SU-DHL-6 (cell line): ENCODE results near the gene FNDC7.

Source experiments
- H2AFZ ChIP-seq: fragments of 200-600 bp; sonication (generic); 2 replicates; pipeline ENCODE4 v1.6.1; 2014; ENCODE audit warnings: low read depth, mild to moderate bottlenecking, moderate library complexity, mixed read lengths, antibody characterized with exemption, low read length; ENCODE audit not compliant: severe bottlenecking
- H3F3A ChIP-seq: fragments of 200-600 bp; shearing (Covaris generic); 2 replicates; pipeline ENCODE4 v1.6.0; 2016; ENCODE audit warnings: antibody characterized with exemption, mild to moderate bottlenecking; ENCODE audit not compliant: insufficient read depth
- H3K27ac ChIP-seq: fragments of 200-600 bp; sonication (generic); 2 replicates; pipeline ENCODE4 v1.5.1; 2016; ENCODE audit warnings: low read depth, mild to moderate bottlenecking, low read length, moderate library complexity, mixed read lengths
- H3K27me3 ChIP-seq: fragments of 200-600 bp; sonication (generic), shearing (Covaris generic); 2 replicates; pipeline ENCODE4 v1.6.0; 2014; ENCODE audit warnings: mild to moderate bottlenecking, low read length
- H3K36me3 ChIP-seq: fragments of 200-600 bp; sonication (generic); 2 replicates; pipeline ENCODE4 v1.6.1; 2014; ENCODE audit warnings: mild to moderate bottlenecking, low read length, mixed read lengths
- H3K4me2 ChIP-seq: fragments of 300-600, 200-600 bp; shearing (Covaris generic), sonication (generic); 2 replicates; pipeline ENCODE4 v1.6.0; 2014; ENCODE audit warnings: low read length, low read depth, mild to moderate bottlenecking; ENCODE audit not compliant: poor library complexity, severe bottlenecking
- H3K4me3 ChIP-seq: fragments of 200-600 bp; sonication (generic); 2 replicates; pipeline ENCODE4 v1.5.1; 2014; ENCODE audit warnings: antibody characterized with exemption, low read length, mild to moderate bottlenecking, mixed read lengths; ENCODE audit not compliant: insufficient read depth, poor library complexity, severe bottlenecking
- H3K79me2 ChIP-seq: fragments of 200-600 bp; sonication (generic); 2 replicates; pipeline ENCODE4 v1.6.1; 2014; ENCODE audit warnings: mild to moderate bottlenecking, low read length, moderate library complexity; ENCODE audit not compliant: insufficient read depth
- H3K9ac ChIP-seq: fragments of 200-600 bp; sonication (generic); 2 replicates; pipeline ENCODE4 v1.7.0; 2014; ENCODE audit warnings: mild to moderate bottlenecking, low read length
- H3K9me2 ChIP-seq: fragments of 200-600 bp; sonication (generic); replicated peaks from 2 replicates; pipeline ENCODE4 v1.6.1; 2014; ENCODE audit warnings: low read length; ENCODE audit not compliant: insufficient read depth
- H3K9me3 ChIP-seq: fragments of 200-600 bp; sonication (generic); 2 replicates; pipeline ENCODE4 v1.6.1; 2014; ENCODE audit warnings: low read length, mixed read lengths; ENCODE audit not compliant: insufficient read depth
- H4K20me1 ChIP-seq: fragments of 200-600 bp; sonication (generic); 2 replicates; pipeline ENCODE4 v1.6.1; 2014; ENCODE audit warnings: low read depth, mild to moderate bottlenecking, antibody characterized with exemption, low read length, moderate library complexity, mixed read lengths
- EZH2phosphoT487 ChIP-seq: fragments of 200-600 bp; sonication (generic), shearing (Covaris generic); conservative IDR thresholded peaks from 2 replicates; pipeline ENCODE4 v1.6.1; 2018; ENCODE audit warnings: mild to moderate bottlenecking, antibody characterized with exemption, low read length, moderate library complexity, mixed read lengths
- TF ChIP-seq, protein P1 (sequence below): fragments of 200-600 bp; sonication (generic); IDR thresholded peaks from one replicate; pipeline ENCODE4 v1.5.1; 2017; ENCODE audit warnings: antibody characterized with exemption, mild to moderate bottlenecking, low read length, moderate library complexity; ENCODE audit not compliant: insufficient read depth, poor library complexity, severe bottlenecking

The FNDC7 gene

DNA sequence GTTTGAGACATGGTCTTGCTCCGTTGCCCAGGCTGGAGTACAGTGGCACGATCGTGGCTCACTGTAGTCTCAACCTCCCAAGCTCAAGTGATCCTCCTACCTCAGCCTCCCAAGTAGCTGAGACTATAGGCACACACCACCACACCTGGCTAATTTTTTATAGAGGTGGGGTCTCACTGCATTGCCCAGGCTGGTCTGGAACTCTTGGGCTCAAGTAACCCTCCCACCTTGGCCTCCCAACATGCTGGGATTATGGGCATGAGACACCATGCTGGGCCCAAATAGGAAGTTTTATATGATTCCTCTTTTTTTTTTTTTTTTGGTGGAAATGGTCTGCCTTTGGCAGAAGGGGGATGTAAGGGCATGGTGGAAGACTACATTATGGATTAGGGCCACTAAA lies 6.1 kb upstream of the FNDC7 start:
- TF ChIP-seq, protein P1, sequence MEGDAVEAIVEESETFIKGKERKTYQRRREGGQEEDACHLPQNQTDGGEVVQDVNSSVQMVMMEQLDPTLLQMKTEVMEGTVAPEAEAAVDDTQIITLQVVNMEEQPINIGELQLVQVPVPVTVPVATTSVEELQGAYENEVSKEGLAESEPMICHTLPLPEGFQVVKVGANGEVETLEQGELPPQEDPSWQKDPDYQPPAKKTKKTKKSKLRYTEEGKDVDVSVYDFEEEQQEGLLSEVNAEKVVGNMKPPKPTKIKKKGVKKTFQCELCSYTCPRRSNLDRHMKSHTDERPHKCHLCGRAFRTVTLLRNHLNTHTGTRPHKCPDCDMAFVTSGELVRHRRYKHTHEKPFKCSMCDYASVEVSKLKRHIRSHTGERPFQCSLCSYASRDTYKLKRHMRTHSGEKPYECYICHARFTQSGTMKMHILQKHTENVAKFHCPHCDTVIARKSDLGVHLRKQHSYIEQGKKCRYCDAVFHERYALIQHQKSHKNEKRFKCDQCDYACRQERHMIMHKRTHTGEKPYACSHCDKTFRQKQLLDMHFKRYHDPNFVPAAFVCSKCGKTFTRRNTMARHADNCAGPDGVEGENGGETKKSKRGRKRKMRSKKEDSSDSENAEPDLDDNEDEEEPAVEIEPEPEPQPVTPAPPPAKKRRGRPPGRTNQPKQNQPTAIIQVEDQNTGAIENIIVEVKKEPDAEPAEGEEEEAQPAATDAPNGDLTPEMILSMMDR = no peak

DNA sequence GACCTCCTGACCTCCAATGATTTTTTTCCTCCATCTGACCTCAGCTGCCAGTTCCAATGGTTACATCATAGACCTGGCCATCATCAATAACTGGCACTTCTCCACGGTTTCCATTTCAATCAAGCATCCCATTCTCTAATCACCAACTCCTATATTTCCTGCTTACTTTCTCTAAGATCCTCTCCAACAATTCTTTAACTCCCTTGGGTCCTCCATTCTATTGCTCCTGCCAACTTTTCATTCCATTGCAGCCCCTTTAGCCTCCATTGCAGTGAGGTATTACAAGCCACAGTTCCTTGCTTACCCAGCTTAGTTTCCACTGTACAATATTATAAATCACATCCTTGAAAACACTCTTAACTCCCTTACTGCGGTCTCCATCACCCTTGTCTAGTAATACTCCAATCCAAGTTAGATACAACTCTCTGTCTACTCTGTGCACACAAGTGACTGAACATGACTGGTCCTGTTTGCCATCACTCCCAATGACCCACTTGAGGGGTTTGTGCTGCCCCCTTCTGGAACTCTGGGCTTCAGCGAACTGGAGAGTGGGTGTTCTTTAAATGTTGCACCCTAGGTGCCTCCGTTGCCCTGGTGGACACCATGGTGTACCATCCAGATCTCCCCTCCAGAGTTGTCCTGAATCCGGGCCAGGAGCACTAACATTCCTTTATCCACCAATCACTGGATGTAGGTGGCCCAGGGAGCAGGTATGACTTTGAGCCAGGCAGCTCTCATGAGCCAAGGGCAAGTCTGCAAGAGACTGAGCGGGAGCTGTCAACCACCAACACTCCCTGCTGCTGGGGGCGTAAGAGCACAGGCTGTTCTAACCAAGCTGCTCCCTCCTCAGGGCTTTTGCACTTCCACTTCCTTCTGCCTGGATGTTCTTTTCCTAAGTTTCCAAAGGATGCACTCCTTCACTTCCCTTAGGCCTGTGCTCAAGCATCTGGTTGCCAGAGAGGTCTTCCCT lies 3.7 kb upstream of the FNDC7 start:
- H3K9me2 ChIP-seq = no peaks in the 10 kb centered on the region
- H3K36me3 ChIP-seq = no peaks in the 10 kb centered on the region
- peaks cover 6% of the 10 kb centered on the region for H3F3A ChIP-seq
- H2AFZ ChIP-seq = no peak overlapping the region
- TF ChIP-seq EZH2phosphoT487 = no peak
- TF ChIP-seq, protein P1 = peak; percentile 32
- no peak overlapping the region for H3K4me3 ChIP-seq
- H3K4me2 ChIP-seq = no peak overlapping the region
- no peak overlapping the region for H3K9ac ChIP-seq
- no peaks in the 10 kb centered on the region for H3K27me3 ChIP-seq
- H3K79me2 ChIP-seq = no peaks in the 10 kb centered on the region
- no peak overlapping the region for H3K27ac ChIP-seq
- no peaks in the 10 kb centered on the region for H4K20me1 ChIP-seq
- no peaks in the 10 kb centered on the region for H3K9me3 ChIP-seq

More for the DNA sequence above, 6.1 kb upstream of the FNDC7 start:
- Histone ChIP-seq H3K27ac (no peak overlapping the region), H3K79me2 (no peaks in the 10 kb centered on the region), H3K27me3 (no peaks in the 10 kb centered on the region), H3K9ac (no peak overlapping the region), H3K9me2 (no peaks in the 10 kb centered on the region), H3K4me2 (no peak overlapping the region), H2AFZ (no peak overlapping the region), H3K9me3 (no peaks in the 10 kb centered on the region), H3K4me3 (no peak overlapping the region), H3F3A (peaks cover 27% of the 10 kb centered on the region), H4K20me1 (no peaks in the 10 kb centered on the region), H3K36me3 (peaks cover 1% of the 10 kb centered on the region; the same call in 1 of the 2 replicates)

DNA sequence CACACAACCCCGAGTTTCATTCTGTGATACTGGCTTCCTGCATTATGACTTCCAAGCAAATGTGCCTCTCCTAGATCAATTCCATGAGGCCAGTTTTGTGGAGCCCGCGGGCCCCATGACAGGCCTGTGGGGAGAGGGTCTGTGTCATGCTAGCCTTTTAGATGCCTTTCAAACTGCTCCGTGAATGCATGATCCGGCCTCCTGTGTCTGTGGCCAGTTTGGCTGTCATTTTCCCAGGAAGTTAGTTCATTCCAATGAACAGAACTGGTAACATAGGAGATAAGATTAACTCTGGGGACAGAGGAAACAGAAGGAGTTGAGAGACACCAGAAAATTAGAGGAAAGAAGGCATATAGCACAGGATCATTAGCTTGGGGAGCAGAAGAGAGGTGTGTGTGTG lies 3.2 kb downstream of the FNDC7 start:
- no peak for TF ChIP-seq EZH2phosphoT487
- TF ChIP-seq, protein P1 = no peak

More for the DNA sequence above, 3.2 kb downstream of the FNDC7 start:
- no peak overlapping the region for H3K4me3 ChIP-seq
- no peak overlapping the region for H3K27ac ChIP-seq
- H4K20me1 ChIP-seq = no peaks in the 10 kb centered on the region
- no peaks in the 10 kb centered on the region for H3K9me2 ChIP-seq
- H3K27me3 ChIP-seq = no peaks in the 10 kb centered on the region
- no peaks in the 10 kb centered on the region for H3K9me3 ChIP-seq
- H3K9ac ChIP-seq = no peak overlapping the region
- H3K36me3 ChIP-seq = no peaks in the 10 kb centered on the region
- H3F3A ChIP-seq = no peaks in the 10 kb centered on the region
- H2AFZ ChIP-seq = no peak overlapping the region
- H3K79me2 ChIP-seq = no peaks in the 10 kb centered on the region
- no peak overlapping the region for H3K4me2 ChIP-seq
